HCT116 (cell line): ENCODE results near the gene FBXL17. TPM values are rescaled to one million over a fixed set of nuclear protein-coding genes. Genes with fewer than 3 reads are reported as not detected.

Experiments
- ATAC-seq: fragments of 200-7000 bp; cut with Tn5 transposase; 2 replicates; pipeline ENCODE4 v1.9.1; 2020; ENCODE audit warnings: mild to moderate bottlenecking, moderate library complexity
- BruUV-seq: library from RNA; stranded (reverse); fragments of 400-500 nt; replicated peaks from 2 replicates; lab custom pipeline; 2021; lab: Mats Ljungman, UMichigan
- CTCF ChIA-PET: fragments of 300-600 bp; sonication (Branson Sonifier 250); formaldehyde crosslinking; loops from one replicate; lab custom pipeline; 2021; ENCODE audit warnings: antibody characterized with exemption; lab: Charles Lee
- POLR2A ChIA-PET: fragments of 300-600, 350-600 bp; sonication (Branson Sonifier 250); formaldehyde crosslinking; loops from one replicate; lab custom pipeline; 2021; ENCODE audit warnings: antibody characterized with exemption; lab: Charles Lee
- RAD21 ChIA-PET, 2 experiments: fragments of 300-600 bp; sonication (Branson Sonifier 250); formaldehyde crosslinking; loops; one replicate each; lab custom pipeline; 2023; ENCODE audit warnings: low total read pairs in 2 of 2; ENCODE audit not compliant: uncharacterized antibody in 2 of 2, unreplicated experiment in 2 of 2, low non-redundant PET in 1 of 2; lab: Charles Lee
- DNase-seq: peaks from one replicate; pipeline ENCODE4 v3.0.0-alpha.2; 2010; ENCODE audit warnings: low read depth, low spot score
- H2AFZ ChIP-seq: fragments of 200-600 bp; shearing (Covaris generic), sonication (generic); 2 replicates; pipeline ENCODE4 v1.6.1; 2017; ENCODE audit warnings: low read depth, mixed run types, mixed read lengths, antibody characterized with exemption, low read length; ENCODE audit not compliant: poor library complexity, severe bottlenecking
- H3K27ac ChIP-seq: 2 replicates; pipeline ENCODE4 v1.5.1; 2012; ENCODE audit warnings: low read depth, low read length
- H3K27me3 ChIP-seq: fragments of 200-600 bp; sonication (generic); 2 replicates; pipeline ENCODE4 v1.6.1; 2016; ENCODE audit warnings: mixed run types, low read length, mixed read lengths; ENCODE audit not compliant: insufficient read depth
- H3K36me3 ChIP-seq, 2 experiments: fragments of 200-500 bp in 1 of 2; fragments of 200-600 bp in 1 of 2; sonication (Bioruptor generic) in 1 of 2; sonication (generic) in 1 of 2; 2 replicates each; pipeline versions ENCODE4 v1.5.1 to v1.6.1; 2014 to 2016; ENCODE audit warnings: low read length in 2 of 2, inconsistent platforms in 1 of 2, mixed read lengths in 1 of 2, mixed run types in 1 of 2; ENCODE audit not compliant: insufficient read depth in 2 of 2, control insufficient read depth in 1 of 2
- H3K4me1 ChIP-seq, 2 experiments: fragments of 200-600 bp in 1 of 2; sonication (generic) in 1 of 2; 2 replicates each; pipeline versions ENCODE4 v1.5.1 to v1.6.1; 2012 to 2017; ENCODE audit warnings: low read length in 2 of 2, inconsistent platforms in 1 of 2, mild to moderate bottlenecking in 1 of 2, mixed read lengths in 1 of 2, mixed run types in 1 of 2, moderate library complexity in 1 of 2; ENCODE audit not compliant: insufficient read depth in 2 of 2, control insufficient read depth in 1 of 2
- H3K4me2 ChIP-seq: fragments of 200-600 bp; sonication (generic); 2 replicates; pipeline ENCODE4 v1.6.1; 2017; ENCODE audit warnings: mixed run types, low read length, mixed read lengths
- H3K4me3 ChIP-seq, 2 experiments: fragments of 200-600 bp in 1 of 2; sonication (generic) in 1 of 2; replicated peaks in 1 of 2; 2 replicates each; pipeline ENCODE4 v1.5.1; 2011 to 2016; ENCODE audit warnings: low read length in 2 of 2, control low read depth in 1 of 2, low read depth in 1 of 2, mild to moderate bottlenecking in 1 of 2, mixed read lengths in 1 of 2, mixed run types in 1 of 2
- H3K79me2 ChIP-seq: fragments of 200-600 bp; sonication (generic); 2 replicates; pipeline ENCODE4 v1.6.1; 2017; ENCODE audit warnings: mild to moderate bottlenecking, mixed run types, low read length, moderate library complexity, mixed read lengths; ENCODE audit not compliant: insufficient read depth
- H3K9ac ChIP-seq: fragments of 200-600 bp; sonication (generic); 2 replicates; pipeline ENCODE4 v1.6.1; 2016; ENCODE audit warnings: low read length, mixed read lengths
- H3K9me2 ChIP-seq: fragments of 200-600 bp; sonication (generic), shearing (Covaris generic); 2 replicates; pipeline ENCODE4 v1.6.1; 2017; ENCODE audit warnings: mixed run types, mild to moderate bottlenecking, moderate library complexity; ENCODE audit not compliant: insufficient read depth
- H3K9me3 ChIP-seq, 2 experiments: fragments of 200-500 bp in 1 of 2; fragments of 200-600 bp in 1 of 2; sonication (Bioruptor generic) in 1 of 2; sonication (generic) in 1 of 2; 2 replicates each; pipeline ENCODE4 v1.6.1; 2014 to 2017; ENCODE audit warnings: low read length in 2 of 2, mixed read lengths in 2 of 2, inconsistent platforms in 1 of 2, low read depth in 1 of 2, mild to moderate bottlenecking in 1 of 2, mixed run types in 1 of 2, moderate library complexity in 1 of 2; ENCODE audit not compliant: control insufficient read depth in 1 of 2, insufficient read depth in 1 of 2
- H4K20me1 ChIP-seq: fragments of 200-600 bp; sonication (generic), shearing (Covaris generic); 2 replicates; pipeline ENCODE4 v1.6.1; 2017; ENCODE audit warnings: mixed run types, mild to moderate bottlenecking, moderate library complexity; ENCODE audit not compliant: insufficient read depth
- EGR1 ChIP-seq: IDR thresholded peaks from 2 replicates; pipeline ENCODE4 v1.6.1; 2012; ENCODE audit warnings: low read depth
- FOSL1 ChIP-seq: IDR thresholded peaks from 2 replicates; pipeline ENCODE4 v1.6.1; 2012; ENCODE audit warnings: low read depth
- RAD21 ChIP-seq: IDR thresholded peaks from 2 replicates; pipeline ENCODE4 v1.6.1; 2012; ENCODE audit warnings: low read depth, mild to moderate bottlenecking
- REST ChIP-seq: IDR thresholded peaks from 2 replicates; pipeline ENCODE4 v1.6.1; 2012; ENCODE audit warnings: low read depth
- SRF ChIP-seq: IDR thresholded peaks from 2 replicates; pipeline ENCODE4 v1.6.1; 2012; ENCODE audit warnings: low read depth
- ZBTB33 ChIP-seq: IDR thresholded peaks from 2 replicates; pipeline ENCODE4 v1.6.1; 2011; ENCODE audit warnings: mild to moderate bottlenecking, low read length, moderate library complexity; ENCODE audit not compliant: insufficient replicate concordance; ENCODE audit errors: extremely low read depth
- ZFX ChIP-seq: fragments of 450-650 bp; IDR thresholded peaks from 2 replicates; pipeline ENCODE4 v1.6.1; 2017
- intact Hi-C: fragments of 100-400 bp; cut with micrococcal nuclease; formaldehyde crosslinking; loops from 2 replicates; pipeline ENCODE4 v1.10.0; 2022
- total RNA-seq: library from RNA; stranded (reverse); gene quantifications from one replicate; pipeline ENCODE4 v1.2.1, GENCODE V29; 2021; ENCODE audit not compliant: unreplicated experiment

FBXL17 gene
- total RNA-seq, 1 experiment from 2014 or later = 9.4 TPM

- H3K4me2 ChIP-seq = no peak overlapping the region
- ChIA-PET CTCF (no interaction called here), POLR2A (no interaction called here), RAD21 (no interaction called here)
- H3K27me3 ChIP-seq = no peaks in the 10 kb centered on the region
- no peaks in the 10 kb centered on the region for H3K9me3 ChIP-seq
- H3K4me1 ChIP-seq = peaks cover 13 to 25% of the 10 kb centered on the region in 2 experiments
- H3K4me3 ChIP-seq = no peak overlapping the region
- no peak for TF ChIP-seq ZFX
- TF ChIP-seq RAD21 = no peak
- TF ChIP-seq SRF = peak; percentile 24; the same call in 1 of the 2 replicates
- TF ChIP-seq ZBTB33 = no peak
- TF ChIP-seq EGR1 = no peak
- TF ChIP-seq FOSL1 = 0 out of 2 replicates have a peak, but pooled peaks have one; percentile 11
- TF ChIP-seq REST = no peak
- ATAC-seq (no peak), DNase-seq (no peak)
- H4K20me1 ChIP-seq = no peaks in the 10 kb centered on the region
- no peak overlapping the region for H2AFZ ChIP-seq
- H3K9ac ChIP-seq = no peak overlapping the region
- H3K36me3 ChIP-seq = no peaks in the 10 kb centered on the region
- no peaks in the 10 kb centered on the region for H3K9me2 ChIP-seq
- H3K27ac ChIP-seq = no peak overlapping the region
- intact Hi-C loops = no loop called here
- BruUV-seq = no TSS peak
- H3K79me2 ChIP-seq = no peaks in the 10 kb centered on the region
Observed at GRCh38 chr5:107874795-107875194, 507.1 kb downstream of the FBXL17 start.
